Activated CD8-positive, alpha-beta memory T cell treated with anti-CD3 and anti-CD28 coated beads, Interleukin-2, amount 50 U/mL, for 4 hours (primary cell): ENCODE data around the gene GAD1.

Source experiments
- DNase-seq: peaks from one replicate; pipeline ENCODE4 v3.0.0-alpha.2; 2020

Gene GAD1

GRCh38 chr2:170818036-170818751, 1.5 kb downstream of the GAD1 start:
- DNase-seq, result no peak

GRCh38 chr2:170818752-170819470, 2.2 kb downstream of the GAD1 start:
- DNase-seq, result no peak

GRCh38 chr2:170819680-170820664, 3.3 kb downstream of the GAD1 start:
- no peak for DNase-seq

- DNase-seq, result no peak
Observed at GRCh38 chr2:170820757-170821530, 4.3 kb downstream of the GAD1 start.

GRCh38 chr2:170821531-170822289, 5.0 kb downstream of the GAD1 start:
- no peak for DNase-seq

GRCh38 chr2:170822290-170823087, 5.8 kb downstream of the GAD1 start:
- peak; percentile 46 for DNase-seq

GRCh38 chr2:170823088-170823897, 6.6 kb downstream of the GAD1 start:
- no peak for DNase-seq

- no peak for DNase-seq
Observed at GRCh38 chr2:170823898-170824215, 7.2 kb downstream of the GAD1 start.

- no peak for DNase-seq
Observed at GRCh38 chr2:170824526-170825015, 7.9 kb downstream of the GAD1 start.

- no peak for DNase-seq
Observed at GRCh38 chr2:170827841-170828532, 11.3 kb downstream of the GAD1 start.

GRCh38 chr2:170828533-170828916, 11.8 kb downstream of the GAD1 start:
- DNase-seq, result no peak

GRCh38 chr2:170829036-170829435, 12.3 kb downstream of the GAD1 start:
- no peak for DNase-seq

GRCh38 chr2:170830166-170830565, 13.5 kb downstream of the GAD1 start:
- no peak for DNase-seq

- DNase-seq, result no peak
Observed at GRCh38 chr2:170831115-170831514, 14.4 kb downstream of the GAD1 start.

GRCh38 chr2:170836027-170836426, 19.3 kb downstream of the GAD1 start:
- DNase-seq, result no peak

GRCh38 chr2:170840717-170841210, 24.1 kb downstream of the GAD1 start:
- no peak for DNase-seq

GRCh38 chr2:170842785-170843184, 26.1 kb downstream of the GAD1 start:
- DNase-seq, result no peak

- no peak for DNase-seq
Observed at GRCh38 chr2:170843656-170844055, 27.0 kb downstream of the GAD1 start.

GRCh38 chr2:170845343-170845742, 28.7 kb downstream of the GAD1 start:
- no peak for DNase-seq
